ENCODE measurements around the gene RXFP3. TPM values are rescaled to one million over a fixed set of nuclear protein-coding genes. Genes with fewer than 3 reads are reported as not detected.

Gene RXFP3
- total and polyA plus RNA-seq, 2 of the 8 experiments (the other 6 are each of a cell fraction or from before 2014, with no cell fraction given), result 0.15 TPM; not detected in 1

DNA sequence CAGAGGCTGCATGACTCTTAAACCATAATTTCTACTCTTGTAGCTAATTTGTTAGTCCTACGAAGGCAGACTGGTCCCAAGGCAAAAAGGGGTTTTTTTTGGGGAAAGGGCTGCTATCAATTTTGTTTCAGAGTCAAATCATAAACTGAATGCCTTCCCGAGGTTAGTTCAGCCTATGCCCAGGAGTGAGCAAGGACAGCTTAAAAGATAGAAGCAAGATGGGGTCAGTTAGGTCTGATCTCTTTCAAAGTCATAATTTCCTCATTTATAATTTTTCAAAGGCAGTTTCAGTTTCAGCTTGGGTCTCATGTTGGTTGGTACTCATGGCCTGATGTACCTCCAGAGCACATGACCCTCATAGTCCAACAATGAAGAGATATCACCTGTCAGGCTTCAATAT, 7.9 kb upstream of the RXFP3 start (continued):
- TF ChIP-seq GABPA (IDR thresholded peaks at IDR 0.05; ENCODE audit: borderline replicate concordance, insufficient read depth, low read length), result no peak
